ENCODE data around the gene TAF13.
"Not testable (repeated sequence)": the region's sequence is repeated elsewhere in the genome, so short reads cannot be mapped to it uniquely, and the experiment has no call there.

TAF13 gene

GRCh38 chr1:109024646-109025045 lies 51.2 kb downstream of the TAF13 start:
- H2AFZ ChIP-seq, result no peak overlapping the region
- no peak overlapping the region for H3K4me3 ChIP-seq (ENCODE audit: low read depth, low read length)
- no peaks in the 10 kb centered on the region for H3K36me3 ChIP-seq (ENCODE audit: control insufficient read depth, insufficient read depth, low read length)
- H3K4me2 ChIP-seq (ENCODE audit: low read length), result no peak overlapping the region
- no peaks in the 10 kb centered on the region for H3K4me1 ChIP-seq
- no peaks in the 10 kb centered on the region for H3K27me3 ChIP-seq (ENCODE audit: control insufficient read depth, insufficient read depth, low read length)
- no peak overlapping the region for H3K27ac ChIP-seq
- H3K9ac ChIP-seq, result no peak overlapping the region
- peaks cover 4% of the 10 kb centered on the region for H3K79me2 ChIP-seq
- TF ChIP-seq, protein P1, sequence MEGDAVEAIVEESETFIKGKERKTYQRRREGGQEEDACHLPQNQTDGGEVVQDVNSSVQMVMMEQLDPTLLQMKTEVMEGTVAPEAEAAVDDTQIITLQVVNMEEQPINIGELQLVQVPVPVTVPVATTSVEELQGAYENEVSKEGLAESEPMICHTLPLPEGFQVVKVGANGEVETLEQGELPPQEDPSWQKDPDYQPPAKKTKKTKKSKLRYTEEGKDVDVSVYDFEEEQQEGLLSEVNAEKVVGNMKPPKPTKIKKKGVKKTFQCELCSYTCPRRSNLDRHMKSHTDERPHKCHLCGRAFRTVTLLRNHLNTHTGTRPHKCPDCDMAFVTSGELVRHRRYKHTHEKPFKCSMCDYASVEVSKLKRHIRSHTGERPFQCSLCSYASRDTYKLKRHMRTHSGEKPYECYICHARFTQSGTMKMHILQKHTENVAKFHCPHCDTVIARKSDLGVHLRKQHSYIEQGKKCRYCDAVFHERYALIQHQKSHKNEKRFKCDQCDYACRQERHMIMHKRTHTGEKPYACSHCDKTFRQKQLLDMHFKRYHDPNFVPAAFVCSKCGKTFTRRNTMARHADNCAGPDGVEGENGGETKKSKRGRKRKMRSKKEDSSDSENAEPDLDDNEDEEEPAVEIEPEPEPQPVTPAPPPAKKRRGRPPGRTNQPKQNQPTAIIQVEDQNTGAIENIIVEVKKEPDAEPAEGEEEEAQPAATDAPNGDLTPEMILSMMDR (IDR thresholded peaks at IDR 0.05), result no peak
- H3K9me3 ChIP-seq (ENCODE audit: control insufficient read depth, low read length), result no peaks in the 10 kb centered on the region

- Histone ChIP-seq H3K4me3 (ENCODE audit: low read depth, low read length) (no peak overlapping the region), H3K27ac (no peak overlapping the region), H3K4me1 (no peaks in the 10 kb centered on the region), H3K9ac (no peak overlapping the region), H3K36me3 (ENCODE audit: control insufficient read depth, insufficient read depth, low read length) (no peaks in the 10 kb centered on the region), H3K4me2 (ENCODE audit: low read length) (no peak overlapping the region), H2AFZ (no peak overlapping the region), H3K79me2 (no peaks in the 10 kb centered on the region), H3K9me3 (ENCODE audit: control insufficient read depth, low read length) (no peaks in the 10 kb centered on the region), H3K27me3 (ENCODE audit: control insufficient read depth, insufficient read depth, low read length) (no peaks in the 10 kb centered on the region)
- TF ChIP-seq, protein P1 (IDR thresholded peaks at IDR 0.05), result no peak
These were observed 55.0 kb downstream of the TAF13 start for GRCh38 chr1:109020693-109021257.

- H3K27me3 ChIP-seq (ENCODE audit: control insufficient read depth, insufficient read depth, low read length); H3K4me1 ChIP-seq; H3K4me2 ChIP-seq (ENCODE audit: low read length); H2AFZ ChIP-seq; H3K27ac ChIP-seq; H3K79me2 ChIP-seq; H3K36me3 ChIP-seq (ENCODE audit: control insufficient read depth, insufficient read depth, low read length); H3K9me3 ChIP-seq (ENCODE audit: control insufficient read depth, low read length); H3K4me3 ChIP-seq (ENCODE audit: low read depth, low read length); H3K9ac ChIP-seq: not testable (repeated sequence)
These were observed 58.1 kb downstream of the TAF13 start for GRCh38 chr1:109017719-109018118.

DNA sequence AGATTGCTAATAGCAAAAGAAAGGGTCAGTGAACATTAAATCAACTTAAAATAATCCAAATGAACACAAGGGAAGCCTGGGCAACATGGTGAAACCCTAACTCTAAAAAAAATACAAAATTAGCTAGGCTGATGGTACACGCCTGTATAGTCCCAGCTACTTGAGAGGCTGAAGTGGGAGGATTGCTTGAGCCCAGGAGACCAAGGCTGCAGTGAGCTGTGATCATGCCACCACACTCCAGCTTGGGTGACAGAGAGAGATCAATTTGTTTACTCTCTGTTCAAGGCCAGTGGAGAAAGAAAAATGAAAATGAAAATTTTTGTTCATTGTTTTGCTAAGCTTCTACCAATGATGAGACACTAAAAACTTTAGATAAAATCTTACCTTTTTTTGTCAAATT lies 58.7 kb downstream of the TAF13 start:
- no peak overlapping the region for H3K4me2 ChIP-seq (ENCODE audit: low read length)
- H3K36me3 ChIP-seq (ENCODE audit: control insufficient read depth, insufficient read depth, low read length), result no peaks in the 10 kb centered on the region
- H3K9ac ChIP-seq, result no peak overlapping the region
- no peak overlapping the region for H3K4me3 ChIP-seq (ENCODE audit: low read depth, low read length)
- TF ChIP-seq, protein P1 (IDR thresholded peaks at IDR 0.05), result no peak
- H3K27ac ChIP-seq, result no peak overlapping the region
- H3K79me2 ChIP-seq, result no peaks in the 10 kb centered on the region
- no peak overlapping the region for H2AFZ ChIP-seq
- H3K4me1 ChIP-seq, result no peaks in the 10 kb centered on the region
- H3K27me3 ChIP-seq (ENCODE audit: control insufficient read depth, insufficient read depth, low read length), result no peaks in the 10 kb centered on the region
- no peaks in the 10 kb centered on the region for H3K9me3 ChIP-seq (ENCODE audit: control insufficient read depth, low read length)

Data from parathyroid adenoma (tissue), 2 donors.